CD4-positive, alpha-beta T cell treated with Interleukin-17A for 1 hour (primary cell): ENCODE results near the gene GP1BA.

Experiments
- DNase-seq: peaks from one replicate; pipeline ENCODE4 v3.0.0-alpha.2; 2020

The GP1BA gene

DNA sequence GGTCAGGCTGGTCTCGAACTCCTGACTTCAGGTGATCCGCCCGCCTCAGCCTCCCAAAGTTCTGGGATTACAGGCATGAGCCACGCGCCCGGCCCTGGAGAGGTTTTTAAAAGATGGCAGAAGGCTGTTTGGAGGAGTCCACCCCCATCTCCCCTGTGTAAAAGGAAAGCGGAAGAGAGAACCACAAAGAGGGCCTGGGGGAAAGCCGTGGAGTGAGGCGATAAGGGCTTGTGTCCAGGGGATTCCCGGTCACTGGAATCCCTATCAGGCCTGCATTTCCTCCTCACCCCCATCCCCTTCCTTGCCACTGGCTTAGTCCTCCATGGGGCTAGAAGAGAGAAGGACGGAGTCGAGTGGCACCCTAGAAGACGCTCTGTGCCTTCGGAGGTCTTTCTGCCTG is at the start of gene GP1BA:
TSS of gene GP1BA (plus strand) at position 315 of the 400 bp plus-strand sequence. CDS start 328 bp downstream, outside the sequence.
- no peak for DNase-seq

- DNase-seq: no peak
These were observed 47.6 kb upstream of the GP1BA start for GRCh38 chr17:4884489-4884888.

DNA sequence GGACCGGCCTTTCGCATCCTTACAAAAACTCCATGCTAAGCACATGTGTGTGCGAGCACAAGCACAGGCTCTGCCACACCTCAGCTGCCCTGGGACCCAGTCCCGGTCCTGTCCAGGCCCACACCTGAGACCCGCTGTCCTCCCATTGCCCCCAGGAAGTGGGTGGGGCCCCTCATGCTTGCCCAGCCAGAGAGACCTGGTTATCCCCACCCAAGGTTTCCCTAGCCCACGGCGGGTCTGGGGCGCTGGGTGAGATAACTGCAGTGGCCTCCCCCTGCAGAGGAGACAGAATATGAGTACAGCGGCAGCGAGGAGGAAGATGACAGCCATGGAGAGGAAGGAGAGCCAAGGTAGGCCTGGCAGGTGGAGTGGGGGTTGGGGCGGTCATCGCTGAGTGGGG is 45.2 kb upstream of the GP1BA start:
- DNase-seq: no peak

GRCh38 chr17:4887581-4887980 is 44.5 kb upstream of the GP1BA start:
- DNase-seq: no peak

- DNase-seq: no peak
These were observed 40.4 kb upstream of the GP1BA start for GRCh38 chr17:4891411-4892410.

DNA sequence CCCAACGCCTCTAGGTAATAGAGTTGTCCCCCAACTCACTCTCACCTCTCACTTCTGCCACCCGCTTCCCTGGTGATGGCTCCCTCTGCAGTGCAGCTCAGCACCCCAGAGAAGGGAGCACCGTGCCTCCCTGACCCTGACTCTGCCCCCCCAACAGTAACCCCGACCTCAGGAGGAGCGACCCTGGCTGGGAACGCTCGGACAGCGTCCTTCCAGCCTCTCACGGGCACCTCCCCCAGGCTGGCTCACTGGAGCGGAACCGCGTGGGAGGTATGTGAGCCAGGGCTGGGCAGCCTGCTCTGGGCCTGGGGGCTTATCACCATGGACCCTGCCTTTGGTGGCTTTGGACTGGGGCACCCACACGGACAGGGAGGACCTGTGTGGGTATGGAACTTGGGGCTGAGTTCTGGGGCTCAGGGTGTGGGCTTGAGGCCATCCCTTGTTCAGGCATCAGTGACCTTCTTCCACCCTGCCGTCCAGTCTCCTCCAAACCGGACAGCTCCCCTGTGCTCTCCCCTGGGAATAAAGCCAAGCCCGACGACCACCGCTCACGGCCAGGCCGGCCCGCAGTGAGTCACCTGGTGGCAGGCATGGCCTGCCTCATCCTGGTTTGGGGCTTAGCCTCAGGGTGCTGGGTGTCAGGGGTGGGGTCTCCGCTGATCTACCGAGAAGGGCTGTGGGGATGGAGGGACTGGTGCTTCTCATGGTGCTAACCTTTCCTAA is 39.4 kb upstream of the GP1BA start:
- no peak for DNase-seq

DNA sequence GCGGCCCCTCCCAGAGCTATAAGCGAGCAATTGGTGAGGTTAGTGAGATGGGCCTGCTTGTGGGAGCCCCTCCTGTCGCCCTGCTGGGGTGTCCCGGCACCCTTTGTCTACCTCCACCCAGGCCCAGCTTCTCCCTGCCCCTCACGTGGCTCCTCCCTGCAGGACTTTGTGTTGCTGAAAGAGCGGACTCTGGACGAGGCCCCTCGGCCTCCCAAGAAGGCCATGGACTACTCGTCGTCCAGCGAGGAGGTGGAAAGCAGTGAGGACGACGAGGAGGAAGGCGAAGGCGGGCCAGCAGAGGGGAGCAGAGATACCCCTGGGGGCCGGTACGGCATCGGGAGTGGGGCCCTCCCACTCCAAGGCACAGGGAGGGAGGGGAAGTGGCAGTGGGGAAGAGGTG is 38.8 kb upstream of the GP1BA start:
- no peak for DNase-seq

DNA sequence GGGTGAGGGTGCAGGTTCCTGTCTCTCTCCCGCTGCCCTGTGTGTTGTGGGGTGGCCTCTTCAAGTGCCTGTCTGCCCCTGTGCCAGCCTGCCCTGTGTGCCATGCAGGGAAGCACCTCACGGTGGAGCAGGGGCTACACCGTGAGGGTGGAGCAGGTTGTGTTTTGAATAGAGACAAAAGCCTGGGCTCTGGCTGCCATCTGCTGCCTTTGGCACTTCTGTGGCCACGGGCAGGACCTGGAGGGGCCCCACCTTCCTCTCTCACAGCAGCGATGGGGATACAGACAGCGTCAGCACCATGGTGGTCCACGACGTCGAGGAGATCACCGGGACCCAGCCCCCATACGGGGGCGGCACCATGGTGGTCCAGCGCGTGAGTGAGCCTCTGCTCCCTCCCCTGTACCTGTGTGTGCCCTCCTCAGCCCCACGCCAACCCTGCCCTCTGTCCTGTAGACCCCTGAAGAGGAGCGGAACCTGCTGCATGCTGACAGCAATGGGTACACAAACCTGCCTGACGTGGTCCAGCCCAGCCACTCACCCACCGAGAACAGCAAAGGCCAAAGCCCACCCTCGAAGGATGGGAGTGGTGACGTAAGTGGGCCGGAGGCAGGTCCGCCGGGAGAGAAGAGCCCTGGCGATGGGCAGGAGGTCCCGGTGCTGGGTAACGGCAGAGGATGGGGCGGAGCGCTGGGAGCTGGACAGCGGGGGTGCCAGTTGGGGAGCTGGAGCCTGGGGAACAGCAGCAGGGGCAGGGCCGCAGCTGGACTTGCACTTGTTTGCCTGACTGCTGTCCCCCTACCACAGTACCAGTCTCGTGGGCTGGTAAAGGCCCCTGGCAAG is 38.1 kb upstream of the GP1BA start:
- DNase-seq: no peak

GRCh38 chr17:4895121-4895520 is 37.0 kb upstream of the GP1BA start:
- DNase-seq: no peak

GRCh38 chr17:4895657-4896331 is 36.3 kb upstream of the GP1BA start:
- no peak for DNase-seq

DNA sequence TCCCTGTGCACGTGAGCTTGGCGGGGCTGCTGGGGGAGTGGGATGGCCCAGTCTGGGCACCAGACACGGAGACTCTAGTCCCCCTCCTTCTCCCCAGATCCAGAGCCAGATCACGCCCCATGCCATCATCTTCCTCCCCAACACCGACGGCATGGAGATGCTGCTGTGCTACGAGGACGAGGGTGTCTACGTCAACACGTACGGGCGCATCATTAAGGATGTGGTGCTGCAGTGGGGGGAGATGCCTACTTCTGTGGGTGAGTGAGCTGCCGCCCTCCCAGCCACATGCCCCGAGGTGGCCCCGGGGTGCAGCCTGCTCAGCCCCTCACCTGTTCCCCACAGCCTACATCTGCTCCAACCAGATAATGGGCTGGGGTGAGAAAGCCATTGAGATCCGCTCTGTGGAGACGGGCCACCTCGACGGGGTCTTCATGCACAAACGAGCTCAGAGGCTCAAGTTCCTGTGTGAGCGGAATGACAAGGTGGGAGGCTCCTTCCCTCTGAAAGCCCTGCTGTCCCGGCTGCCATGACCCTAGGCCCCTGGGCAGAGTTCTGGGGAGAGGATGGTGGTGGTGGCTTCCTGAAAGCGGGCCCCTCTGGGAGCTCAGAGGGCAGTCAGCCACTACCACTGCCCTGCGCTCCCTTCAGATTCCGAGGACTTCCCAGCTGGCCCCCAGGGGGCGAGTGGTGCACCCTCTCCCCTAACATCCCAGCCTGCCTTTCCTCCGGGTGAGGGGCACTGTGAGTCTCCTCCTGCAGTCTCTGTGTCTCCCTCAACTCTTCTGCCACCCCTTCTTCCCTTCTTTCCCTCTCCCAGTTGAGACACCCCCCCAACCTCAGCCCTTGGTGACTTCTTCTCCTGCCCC is 35.5 kb upstream of the GP1BA start:
- no peak for DNase-seq

DNA sequence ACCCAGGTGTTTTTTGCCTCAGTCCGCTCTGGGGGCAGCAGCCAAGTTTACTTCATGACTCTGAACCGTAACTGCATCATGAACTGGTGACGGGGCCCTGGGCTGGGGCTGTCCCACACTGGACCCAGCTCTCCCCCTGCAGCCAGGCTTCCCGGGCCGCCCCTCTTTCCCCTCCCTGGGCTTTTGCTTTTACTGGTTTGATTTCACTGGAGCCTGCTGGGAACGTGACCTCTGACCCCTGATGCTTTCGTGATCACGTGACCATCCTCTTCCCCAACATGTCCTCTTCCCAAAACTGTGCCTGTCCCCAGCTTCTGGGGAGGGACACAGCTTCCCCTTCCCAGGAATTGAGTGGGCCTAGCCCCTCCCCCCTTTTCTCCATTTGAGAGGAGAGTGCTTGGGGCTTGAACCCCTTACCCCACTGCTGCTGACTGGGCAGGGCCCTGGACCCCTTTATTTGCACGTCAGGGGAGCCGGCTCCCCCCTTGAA is 34.8 kb upstream of the GP1BA start:
- DNase-seq: no peak

- no peak for DNase-seq
These were observed 34.3 kb upstream of the GP1BA start for GRCh38 chr17:4897785-4898184.

DNA sequence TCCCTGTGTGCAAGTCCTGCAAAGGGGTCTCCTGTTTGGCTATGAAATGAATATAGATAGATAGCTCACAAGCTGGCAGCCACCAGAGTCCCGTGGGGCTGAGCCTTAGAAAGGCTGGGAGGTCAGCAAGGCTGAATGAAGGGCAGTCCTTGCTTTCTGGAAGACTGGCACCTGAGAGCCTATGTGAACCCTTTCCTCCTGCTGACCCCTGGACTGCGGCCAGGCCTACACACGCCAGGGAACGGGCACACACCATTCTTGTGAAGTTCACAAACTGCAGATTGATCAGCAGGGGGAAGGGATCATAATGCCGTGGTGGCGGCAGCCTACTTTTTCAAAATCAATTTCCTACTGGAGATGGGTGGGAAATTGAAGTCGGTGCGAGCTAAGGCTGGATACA is 33.7 kb upstream of the GP1BA start:
- DNase-seq: no peak

DNA sequence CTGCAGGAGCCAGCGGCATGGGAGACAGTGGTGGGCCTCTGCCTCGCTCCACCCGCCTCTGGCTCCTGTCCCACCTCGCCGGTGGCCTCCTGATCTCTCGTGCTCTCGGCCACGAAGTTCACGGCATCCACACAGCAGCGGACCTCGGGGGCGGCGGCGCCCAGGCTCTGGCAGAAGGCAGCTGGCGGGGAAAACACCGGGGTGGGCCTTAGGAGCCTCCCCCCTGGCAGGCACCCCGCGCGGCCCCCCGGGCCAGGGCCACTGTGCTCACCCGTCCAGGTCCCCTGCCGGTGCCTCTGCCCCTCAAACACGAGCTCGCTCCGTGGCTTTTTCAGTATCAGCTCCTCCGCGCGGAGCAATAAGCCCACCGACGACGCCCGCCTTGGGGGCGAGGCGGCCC is 33.1 kb upstream of the GP1BA start:
- DNase-seq: no peak

GRCh38 chr17:4899341-4900230 is 32.5 kb upstream of the GP1BA start, which contains the start of gene C17orf107:
C17orf107 (plus strand) TSS chr17:4899536; CDS start chr17:4899763, 227 bp downstream.
- peak; percentile 95 for DNase-seq

DNA sequence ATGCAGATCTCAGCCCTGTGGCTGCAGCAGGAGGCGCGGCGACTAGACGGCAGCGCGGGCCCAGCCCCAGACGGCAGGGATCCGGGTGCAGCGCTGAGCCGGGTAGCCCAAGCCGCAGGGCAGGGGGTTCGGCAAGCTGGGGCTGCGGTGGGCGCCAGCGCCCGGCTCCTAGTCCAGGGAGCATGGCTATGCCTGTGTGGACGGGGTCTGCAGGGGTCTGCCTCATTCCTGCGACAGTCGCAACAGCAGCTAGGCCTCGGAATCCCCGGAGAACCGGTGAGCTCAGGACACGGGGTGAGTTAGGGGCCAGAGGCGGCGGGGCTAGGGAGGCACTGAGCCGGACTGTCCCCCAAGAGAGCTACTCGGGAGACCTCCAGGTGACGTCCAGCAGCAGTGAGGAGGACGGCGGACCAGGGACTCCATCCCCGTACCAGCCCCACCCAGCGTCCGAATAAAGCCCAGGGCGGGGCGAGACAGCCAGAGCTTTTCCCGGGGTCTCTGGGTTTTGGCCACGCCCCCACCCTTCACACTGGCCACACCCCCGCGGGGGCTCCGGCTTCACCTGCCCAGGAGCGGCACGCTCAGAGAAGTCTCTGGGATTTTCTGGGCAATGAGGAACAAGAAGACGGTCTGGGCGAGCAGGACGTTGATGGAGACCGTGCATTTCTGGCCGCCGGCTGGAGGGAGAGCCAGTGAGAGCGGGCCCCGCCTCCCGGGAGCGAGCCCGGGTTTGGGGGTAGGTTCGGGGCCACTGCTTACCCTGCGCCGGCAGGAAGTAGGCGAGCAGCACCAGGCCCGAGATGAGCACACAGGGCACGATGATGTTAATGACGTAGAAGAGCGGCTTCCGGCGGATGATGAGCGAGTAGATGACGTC is 31.6 kb upstream of the GP1BA start:
- peak; percentile 82 for DNase-seq

- DNase-seq: peak; percentile 36
These were observed 30.9 kb upstream of the GP1BA start for GRCh38 chr17:4901108-4901647.
